MM.1S (cell line): ENCODE measurements around the gene BICC1.

ENCODE experiments used
- DNase-seq: peaks from one replicate; pipeline ENCODE4 v3.0.0-alpha.2; 2015
- H2AFZ ChIP-seq: fragments of 300-600 bp; sonication (generic); 2 replicates; pipeline ENCODE4 v1.6.0; 2016; ENCODE audit warnings: antibody characterized with exemption, low read length
- H3F3A ChIP-seq: fragments of 300-600 bp; sonication (generic); 2 replicates; pipeline ENCODE4 v1.6.1; 2016; ENCODE audit warnings: mild to moderate bottlenecking, antibody characterized with exemption, low read length, moderate library complexity, mixed read lengths; ENCODE audit not compliant: insufficient read depth
- H3K27ac ChIP-seq: fragments of 300-600 bp; sonication (generic); 2 replicates; pipeline ENCODE4 v1.5.1; 2016; ENCODE audit warnings: mild to moderate bottlenecking, low read length
- H3K27me3 ChIP-seq: fragments of 300-600 bp; sonication (generic); replicated peaks from 2 replicates; pipeline ENCODE4 v1.6.0; 2016; ENCODE audit warnings: low read length; ENCODE audit not compliant: insufficient read depth
- H3K36me3 ChIP-seq: fragments of 300-600 bp; sonication (generic); replicated peaks from 2 replicates; pipeline ENCODE4 v1.6.1; 2016; ENCODE audit warnings: mild to moderate bottlenecking, low read length, mixed read lengths; ENCODE audit not compliant: insufficient read depth
- H3K4me1 ChIP-seq: fragments of 300-600 bp; sonication (generic); 2 replicates; pipeline ENCODE4 v1.6.1; 2016; ENCODE audit warnings: low read length, mixed read lengths
- H3K4me2 ChIP-seq: fragments of 300-600 bp; sonication (generic); 2 replicates; pipeline ENCODE4 v1.6.0; 2016; ENCODE audit warnings: low read depth, low read length
- H3K4me3 ChIP-seq: fragments of 300-600 bp; sonication (generic); 2 replicates; pipeline ENCODE4 v1.5.1; 2016; ENCODE audit warnings: low read length, mixed read lengths
- H3K79me2 ChIP-seq: fragments of 300-600 bp; sonication (generic); 2 replicates; pipeline ENCODE4 v1.6.1; 2016; ENCODE audit warnings: mixed run types, low read length, mixed read lengths
- H3K9ac ChIP-seq: fragments of 300-600 bp; sonication (generic); 2 replicates; pipeline ENCODE4 v1.6.1; 2016; ENCODE audit warnings: low read length, mixed read lengths
- H3K9me2 ChIP-seq: fragments of 300-600 bp; sonication (generic); replicated peaks from 2 replicates; pipeline ENCODE4 v1.6.1; 2016; ENCODE audit warnings: mild to moderate bottlenecking, low read length, mixed read lengths; ENCODE audit not compliant: insufficient read depth
- H3K9me3 ChIP-seq: fragments of 300-600 bp; sonication (generic); replicated peaks from 2 replicates; pipeline ENCODE4 v1.6.1; 2016; ENCODE audit warnings: mild to moderate bottlenecking, low read length, mixed read lengths; ENCODE audit not compliant: insufficient read depth
- H4K20me1 ChIP-seq: fragments of 300-600 bp; sonication (generic); 2 replicates; pipeline ENCODE4 v1.6.1; 2016; ENCODE audit warnings: mild to moderate bottlenecking, low read length, moderate library complexity, mixed read lengths; ENCODE audit not compliant: insufficient read depth
- EZH2 ChIP-seq: fragments of 300-600 bp; sonication (generic); optimal IDR thresholded peaks from 2 replicates; pipeline ENCODE3; 2017; ENCODE audit warnings: low read depth, mild to moderate bottlenecking, antibody characterized with exemption, low read length, mixed read lengths
- EZH2phosphoT487 ChIP-seq: fragments of 300-600 bp; sonication (generic); IDR thresholded peaks from 2 replicates; pipeline ENCODE4 v1.6.1; 2018; ENCODE audit warnings: antibody characterized with exemption, low read length
- TF ChIP-seq, protein P1 (sequence below): fragments of 300-600 bp; sonication (generic); IDR thresholded peaks from 2 replicates; pipeline ENCODE4 v1.5.1; 2016; ENCODE audit warnings: antibody characterized with exemption, low read length, mixed read lengths

BICC1 gene

GRCh38 chr10:58576751-58577436, 64.2 kb downstream of the BICC1 start:
- no peak for DNase-seq
- Histone ChIP-seq H3K9me2 (no peaks in the 10 kb centered on the region), H4K20me1 (no peaks in the 10 kb centered on the region), H3K27ac (no peak overlapping the region), H2AFZ (no peak overlapping the region), H3K36me3 (no peaks in the 10 kb centered on the region), H3K79me2 (no peaks in the 10 kb centered on the region), H3K4me2 (no peak overlapping the region), H3K27me3 (no peaks in the 10 kb centered on the region), H3K9me3 (no peaks in the 10 kb centered on the region), H3F3A (no peaks in the 10 kb centered on the region), H3K9ac (no peak overlapping the region), H3K4me1 (no peaks in the 10 kb centered on the region), H3K4me3 (no peak overlapping the region)
- TF ChIP-seq EZH2phosphoT487 (no peak), EZH2 (no peak)
- TF ChIP-seq, protein P1, sequence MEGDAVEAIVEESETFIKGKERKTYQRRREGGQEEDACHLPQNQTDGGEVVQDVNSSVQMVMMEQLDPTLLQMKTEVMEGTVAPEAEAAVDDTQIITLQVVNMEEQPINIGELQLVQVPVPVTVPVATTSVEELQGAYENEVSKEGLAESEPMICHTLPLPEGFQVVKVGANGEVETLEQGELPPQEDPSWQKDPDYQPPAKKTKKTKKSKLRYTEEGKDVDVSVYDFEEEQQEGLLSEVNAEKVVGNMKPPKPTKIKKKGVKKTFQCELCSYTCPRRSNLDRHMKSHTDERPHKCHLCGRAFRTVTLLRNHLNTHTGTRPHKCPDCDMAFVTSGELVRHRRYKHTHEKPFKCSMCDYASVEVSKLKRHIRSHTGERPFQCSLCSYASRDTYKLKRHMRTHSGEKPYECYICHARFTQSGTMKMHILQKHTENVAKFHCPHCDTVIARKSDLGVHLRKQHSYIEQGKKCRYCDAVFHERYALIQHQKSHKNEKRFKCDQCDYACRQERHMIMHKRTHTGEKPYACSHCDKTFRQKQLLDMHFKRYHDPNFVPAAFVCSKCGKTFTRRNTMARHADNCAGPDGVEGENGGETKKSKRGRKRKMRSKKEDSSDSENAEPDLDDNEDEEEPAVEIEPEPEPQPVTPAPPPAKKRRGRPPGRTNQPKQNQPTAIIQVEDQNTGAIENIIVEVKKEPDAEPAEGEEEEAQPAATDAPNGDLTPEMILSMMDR, result no peak

- no peak for DNase-seq
- Histone ChIP-seq H3K4me3 (no peak overlapping the region), H3K27ac (no peak overlapping the region), H3K27me3 (no peaks in the 10 kb centered on the region), H2AFZ (no peak overlapping the region), H3K9ac (no peak overlapping the region), H3K79me2 (no peaks in the 10 kb centered on the region), H3K4me2 (no peak overlapping the region), H3K9me2 (no peaks in the 10 kb centered on the region), H3K9me3 (no peaks in the 10 kb centered on the region), H3K4me1 (no peaks in the 10 kb centered on the region), H3F3A (no peaks in the 10 kb centered on the region), H4K20me1 (no peaks in the 10 kb centered on the region), H3K36me3 (no peaks in the 10 kb centered on the region)
- TF ChIP-seq, protein P1, result no peak
- no peak for TF ChIP-seq EZH2phosphoT487
- TF ChIP-seq EZH2, result no peak
Observed at GRCh38 chr10:58577437-58577777, 64.7 kb downstream of the BICC1 start.

DNA sequence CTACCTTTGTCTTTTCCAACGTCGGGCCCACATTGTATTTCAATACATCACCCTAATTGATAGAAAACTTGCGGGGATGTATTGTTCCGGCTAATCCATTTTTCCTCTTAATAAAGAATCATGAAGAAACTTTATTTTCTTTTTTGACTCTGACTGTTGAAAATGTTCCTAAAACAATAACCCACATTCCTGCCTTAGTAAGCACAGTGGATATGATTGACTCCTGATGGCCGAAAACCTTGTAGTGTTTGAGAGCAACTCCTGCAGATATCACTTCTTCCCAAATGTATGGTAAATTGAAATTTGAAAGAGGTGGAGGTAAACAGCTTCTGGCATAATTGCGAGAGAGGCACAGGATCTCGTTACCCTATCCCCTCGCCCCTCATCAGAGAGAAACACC, 65.7 kb downstream of the BICC1 start:
- H3K9ac ChIP-seq, result no peak overlapping the region
- no peaks in the 10 kb centered on the region for H4K20me1 ChIP-seq
- no peak for DNase-seq
- H3K4me3 ChIP-seq, result no peak overlapping the region
- H3F3A ChIP-seq, result no peaks in the 10 kb centered on the region
- H3K79me2 ChIP-seq, result no peaks in the 10 kb centered on the region
- H3K36me3 ChIP-seq, result no peaks in the 10 kb centered on the region
- H3K4me1 ChIP-seq, result no peaks in the 10 kb centered on the region
- no peak overlapping the region for H3K4me2 ChIP-seq
- no peaks in the 10 kb centered on the region for H3K9me3 ChIP-seq
- H2AFZ ChIP-seq, result no peak overlapping the region
- no peak overlapping the region for H3K27ac ChIP-seq
- H3K27me3 ChIP-seq, result no peaks in the 10 kb centered on the region
- TF ChIP-seq EZH2 (no peak), EZH2phosphoT487 (no peak)
- TF ChIP-seq, protein P1, result no peak
- no peaks in the 10 kb centered on the region for H3K9me2 ChIP-seq
